KBM-7 (cell line): ENCODE results near the gene CELA3B.
"Not testable (repeated sequence)": the region's sequence is repeated elsewhere in the genome, so short reads cannot be mapped to it uniquely, and the experiment has no call there.

Source experiments
- DNase-seq: peaks from one replicate; pipeline ENCODE4 v3.0.0-alpha.2; 2015
- in situ Hi-C: fragments of 300-500 bp; cut with MboI; formaldehyde crosslinking; loops from 2 replicates; pipeline ENCODE4 v1.14.3; 2020; ENCODE audit warnings: low sequenced_read_pairs, low pct_unique_long_range_greater_than_20kb, mixed read lengths

Gene CELA3B

GRCh38 chr1:22001409-22001808 is 24.6 kb downstream of the CELA3B start, which contains the start of gene CELA3A:
Gene CELA3A, plus strand, starts transcription at chr1:22001657. Its CDS starts 18 bp downstream, at chr1:22001675.
- in situ Hi-C loops: no loop called here
- DNase-seq: no peak

GRCh38 chr1:22002461-22002860 is 25.6 kb downstream of the CELA3B start:
- DNase-seq, in situ Hi-C loops: not testable (repeated sequence)

- DNase-seq, in situ Hi-C loops: not testable (repeated sequence)
Measured at GRCh38 chr1:22002875-22003274, 26.1 kb downstream of the CELA3B start.

GRCh38 chr1:22003959-22004358 is 27.1 kb downstream of the CELA3B start:
- in situ Hi-C loops, DNase-seq: not testable (repeated sequence)

GRCh38 chr1:22005261-22006149 is 28.7 kb downstream of the CELA3B start:
- peak; percentile 57 for DNase-seq
- in situ Hi-C loops: not testable (repeated sequence)

- DNase-seq, in situ Hi-C loops: not testable (repeated sequence)
Measured at GRCh38 chr1:22006736-22007135, 29.9 kb downstream of the CELA3B start.

- DNase-seq, in situ Hi-C loops: not testable (repeated sequence)
Measured at GRCh38 chr1:22007262-22007661, 30.4 kb downstream of the CELA3B start.

GRCh38 chr1:22009566-22009965 is 32.7 kb downstream of the CELA3B start:
- DNase-seq, in situ Hi-C loops: not testable (repeated sequence)

GRCh38 chr1:22012752-22013151 is 35.9 kb downstream of the CELA3B start:
- in situ Hi-C loops: not testable (repeated sequence)

GRCh38 chr1:22014575-22015206 is 37.9 kb downstream of the CELA3B start:
- in situ Hi-C loops, DNase-seq: not testable (repeated sequence)

More at GRCh38 chr1:22012752-22013151, 35.9 kb downstream of the CELA3B start:
- DNase-seq: not testable (repeated sequence)

- in situ Hi-C loops: no loop called here
Measured at GRCh38 chr1:22018583-22019559, 42.0 kb downstream of the CELA3B start.

GRCh38 chr1:22021061-22021460 is 44.2 kb downstream of the CELA3B start:
- in situ Hi-C loops: no loop called here
- no peak for DNase-seq

More at GRCh38 chr1:22018583-22019559, 42.0 kb downstream of the CELA3B start:
- DNase-seq: peak; percentile 95

GRCh38 chr1:22024485-22025367 is 47.9 kb downstream of the CELA3B start:
- peak; percentile 84 for DNase-seq
- in situ Hi-C loops: no loop called here

GRCh38 chr1:22025368-22026155 is 48.7 kb downstream of the CELA3B start:
- in situ Hi-C loops: no loop called here
- peak; percentile 92 for DNase-seq

- DNase-seq: no peak
- in situ Hi-C loops: no loop called here
Measured at GRCh38 chr1:22026924-22027289, 50.1 kb downstream of the CELA3B start.

- in situ Hi-C loops: no loop called here
- no peak for DNase-seq
Measured at GRCh38 chr1:22030057-22030456, 53.2 kb downstream of the CELA3B start.

- no peak for DNase-seq
- in situ Hi-C loops: no loop called here
Measured at GRCh38 chr1:22030473-22030872, 53.7 kb downstream of the CELA3B start.
